Measurements from ENCODE around the gene SPRING1. TPM values are rescaled to one million over a fixed set of nuclear protein-coding genes. Genes with fewer than 3 reads are reported as not detected.

Gene SPRING1
- total RNA-seq, 1 donor from 2014 or later, result 40.8 TPM

- Mint-ChIP-seq H3K27ac (ENCODE audit: unreplicated experiment) (no peak overlapping the region), H3K4me1 (ENCODE audit: low read depth, unreplicated experiment) (peaks cover 9% of the 10 kb centered on the region), H3K36me3 (ENCODE audit: unreplicated experiment) (peaks cover 5% of the 10 kb centered on the region), H3K4me3 (ENCODE audit: unreplicated experiment) (peak overlapping the region; percentile 80), H3K9me3 (ENCODE audit: unreplicated experiment) (peaks cover 6% of the 10 kb centered on the region), H3K27me3 (ENCODE audit: unreplicated experiment) (peaks cover 8% of the 10 kb centered on the region)
- DNase-seq, result no peak
- TF ChIP-seq CTCF (IDR thresholded peaks at IDR 0.05; ENCODE audit: partially characterized antibody, unreplicated experiment), result no peak
Observed at GRCh38 chr12:116693286-116694227, 44.3 kb downstream of the SPRING1 start.

GRCh38 chr12:116692605-116693004 lies 45.3 kb downstream of the SPRING1 start:
- peaks cover 8% of the 10 kb centered on the region for H3K27me3 Mint-ChIP-seq (ENCODE audit: unreplicated experiment)
- no peak overlapping the region for H3K27ac Mint-ChIP-seq (ENCODE audit: unreplicated experiment)
- peaks cover 9% of the 10 kb centered on the region for H3K4me1 Mint-ChIP-seq (ENCODE audit: low read depth, unreplicated experiment)
- peaks cover 6% of the 10 kb centered on the region for H3K9me3 Mint-ChIP-seq (ENCODE audit: unreplicated experiment)
- no peak for DNase-seq
- H3K4me3 Mint-ChIP-seq (ENCODE audit: unreplicated experiment), result no peak overlapping the region
- peaks cover 5% of the 10 kb centered on the region for H3K36me3 Mint-ChIP-seq (ENCODE audit: unreplicated experiment)
- no peak for TF ChIP-seq CTCF (IDR thresholded peaks at IDR 0.05; ENCODE audit: partially characterized antibody, unreplicated experiment)

- no peak overlapping the region for H3K27ac Mint-ChIP-seq (ENCODE audit: unreplicated experiment)
- peaks cover 8% of the 10 kb centered on the region for H3K27me3 Mint-ChIP-seq (ENCODE audit: unreplicated experiment)
- DNase-seq, result no peak
- H3K4me1 Mint-ChIP-seq (ENCODE audit: low read depth, unreplicated experiment), result peaks cover 9% of the 10 kb centered on the region
- TF ChIP-seq CTCF (IDR thresholded peaks at IDR 0.05; ENCODE audit: partially characterized antibody, unreplicated experiment), result no peak
- H3K4me3 Mint-ChIP-seq (ENCODE audit: unreplicated experiment), result no peak overlapping the region
- H3K36me3 Mint-ChIP-seq (ENCODE audit: unreplicated experiment), result peaks cover 5% of the 10 kb centered on the region
- H3K9me3 Mint-ChIP-seq (ENCODE audit: unreplicated experiment), result peaks cover 6% of the 10 kb centered on the region
Observed at GRCh38 chr12:116691636-116692035, 46.2 kb downstream of the SPRING1 start.

- no peak for DNase-seq
- no peak overlapping the region for H3K27ac Mint-ChIP-seq (ENCODE audit: unreplicated experiment)
- H3K36me3 Mint-ChIP-seq (ENCODE audit: unreplicated experiment), result peaks cover 5% of the 10 kb centered on the region
- TF ChIP-seq CTCF (IDR thresholded peaks at IDR 0.05; ENCODE audit: partially characterized antibody, unreplicated experiment), result no peak
- H3K4me3 Mint-ChIP-seq (ENCODE audit: unreplicated experiment), result no peak overlapping the region
- H3K4me1 Mint-ChIP-seq (ENCODE audit: low read depth, unreplicated experiment), result peaks cover 9% of the 10 kb centered on the region
- H3K27me3 Mint-ChIP-seq (ENCODE audit: unreplicated experiment), result peaks cover 8% of the 10 kb centered on the region
- peaks cover 3% of the 10 kb centered on the region for H3K9me3 Mint-ChIP-seq (ENCODE audit: unreplicated experiment)
Observed at GRCh38 chr12:116691205-116691604, 46.7 kb downstream of the SPRING1 start.

Data from glutamatergic neuron (in vitro differentiated cells).